Ishikawa (cell line): ENCODE measurements around the gene UBE2I.

Experiments used
- CEBPB ChIP-seq: IDR thresholded peaks from 2 replicates; pipeline ENCODE4 v1.6.1; 2012
- CREB1 ChIP-seq: IDR thresholded peaks from 2 replicates; pipeline ENCODE4 v1.6.1; 2012; ENCODE audit warnings: low read depth
- EGR1 ChIP-seq: IDR thresholded peaks from 2 replicates; pipeline ENCODE4 v1.6.1; 2012
- EP300 ChIP-seq: IDR thresholded peaks from 2 replicates; pipeline ENCODE4 v1.6.1; 2012; ENCODE audit warnings: borderline replicate concordance
- FOXM1 ChIP-seq: IDR thresholded peaks from 2 replicates; pipeline ENCODE4 v1.6.1; 2012; ENCODE audit warnings: low read depth, borderline replicate concordance
- NFIC ChIP-seq: IDR thresholded peaks from 2 replicates; pipeline ENCODE4 v1.6.1; 2012
- RAD21 ChIP-seq: IDR thresholded peaks from 2 replicates; pipeline ENCODE4 v1.6.1; 2012; ENCODE audit warnings: low read depth
- REST ChIP-seq: IDR thresholded peaks from 2 replicates; pipeline ENCODE4 v1.6.1; 2012; ENCODE audit warnings: low read depth, mild to moderate bottlenecking
- TAF1 ChIP-seq: IDR thresholded peaks from 2 replicates; pipeline ENCODE4 v1.6.1; 2012; ENCODE audit warnings: low read depth, mild to moderate bottlenecking
- TCF12 ChIP-seq: IDR thresholded peaks from 2 replicates; pipeline ENCODE4 v1.6.1; 2012; ENCODE audit warnings: low read depth
- TEAD4 ChIP-seq: IDR thresholded peaks from 2 replicates; pipeline ENCODE4 v1.6.1; 2012
- YY1 ChIP-seq: IDR thresholded peaks from 2 replicates; pipeline ENCODE4 v1.6.1; 2012; ENCODE audit warnings: low read depth
- ZBTB7A ChIP-seq: IDR thresholded peaks from 2 replicates; pipeline ENCODE4 v1.6.1; 2012; ENCODE audit warnings: low read depth
- TF ChIP-seq, protein P1 (sequence below): IDR thresholded peaks from 2 replicates; pipeline ENCODE4 v1.6.1; 2012
- TF ChIP-seq, protein P2 (sequence below): IDR thresholded peaks from 2 replicates; pipeline ENCODE4 v1.6.1; 2012

UBE2I gene

GRCh38 chr16:1320658-1321240 is 11.3 kb downstream of the UBE2I start:
- TF ChIP-seq EP300 (no peak), YY1 (no peak), EGR1 (no peak), CEBPB (no peak), ZBTB7A (no peak), TAF1 (no peak), REST (no peak), CREB1 (no peak), NFIC (no peak), FOXM1 (no peak), RAD21 (no peak), TCF12 (no peak), TEAD4 (no peak)
- TF ChIP-seq, protein P1, sequence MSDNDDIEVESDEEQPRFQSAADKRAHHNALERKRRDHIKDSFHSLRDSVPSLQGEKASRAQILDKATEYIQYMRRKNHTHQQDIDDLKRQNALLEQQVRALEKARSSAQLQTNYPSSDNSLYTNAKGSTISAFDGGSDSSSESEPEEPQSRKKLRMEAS = no peak
- TF ChIP-seq, protein P2, sequence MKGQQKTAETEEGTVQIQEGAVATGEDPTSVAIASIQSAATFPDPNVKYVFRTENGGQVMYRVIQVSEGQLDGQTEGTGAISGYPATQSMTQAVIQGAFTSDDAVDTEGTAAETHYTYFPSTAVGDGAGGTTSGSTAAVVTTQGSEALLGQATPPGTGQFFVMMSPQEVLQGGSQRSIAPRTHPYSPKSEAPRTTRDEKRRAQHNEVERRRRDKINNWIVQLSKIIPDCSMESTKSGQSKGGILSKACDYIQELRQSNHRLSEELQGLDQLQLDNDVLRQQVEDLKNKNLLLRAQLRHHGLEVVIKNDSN = no peak

GRCh38 chr16:1322407-1322806 is 13.0 kb downstream of the UBE2I start:
- no peak for TF ChIP-seq REST
- no peak for TF ChIP-seq TCF12
- TF ChIP-seq CEBPB = no peak
- TF ChIP-seq CREB1 = no peak
- TF ChIP-seq RAD21 = no peak
- no peak for TF ChIP-seq TEAD4
- TF ChIP-seq FOXM1 = no peak
- TF ChIP-seq YY1 = no peak
- no peak for TF ChIP-seq EP300
- TF ChIP-seq NFIC = no peak
- TF ChIP-seq, protein P2 = no peak
- no peak for TF ChIP-seq EGR1
- TF ChIP-seq, protein P1 = no peak
- TF ChIP-seq TAF1 = no peak
- TF ChIP-seq ZBTB7A = no peak

- TF ChIP-seq RAD21 = no peak
- TF ChIP-seq TCF12 = no peak
- TF ChIP-seq EP300 = no peak
- TF ChIP-seq FOXM1 = no peak
- TF ChIP-seq CEBPB = no peak
Measured at GRCh38 chr16:1323296-1324239, 14.1 kb downstream of the UBE2I start.

- TF ChIP-seq EP300 = no peak
- TF ChIP-seq RAD21 = no peak
- no peak for TF ChIP-seq NFIC
- no peak for TF ChIP-seq TAF1
- TF ChIP-seq YY1 = no peak
- TF ChIP-seq CEBPB = no peak
- TF ChIP-seq TCF12 = no peak
- no peak for TF ChIP-seq EGR1
- no peak for TF ChIP-seq CREB1
- TF ChIP-seq, protein P1 = no peak
Measured at GRCh38 chr16:1324286-1324826, 14.9 kb downstream of the UBE2I start.

- TF ChIP-seq RAD21 (no peak), YY1 (no peak), TCF12 (no peak), CREB1 (no peak), EP300 (no peak), REST (no peak), TAF1 (no peak), EGR1 (no peak), ZBTB7A (no peak), FOXM1 (no peak), CEBPB (no peak), NFIC (no peak)
- TF ChIP-seq, protein P1 = no peak
- TF ChIP-seq, protein P2 = no peak
Measured at GRCh38 chr16:1325261-1325660, 15.8 kb downstream of the UBE2I start.
